Upper lobe of right lung (tissue), 1 donor: ENCODE results near the gene ZNF559. TPM values are rescaled to one million over a fixed set of nuclear protein-coding genes. Genes with fewer than 3 reads are reported as not detected.
"Not testable (repeated sequence)": the region's sequence is repeated elsewhere in the genome, so short reads cannot be mapped to it uniquely, and the experiment has no call there.

Experiments used
- ATAC-seq: fragments of 200-7000 bp; cut with Tn5 transposase; one replicate; pipeline ENCODE4 v1.9.1; 2020; ENCODE audit warnings: mild to moderate bottlenecking, moderate library complexity
- DNase-seq: peaks from one replicate; pipeline ENCODE4 v3.0.0-alpha.2; 2020
- H3K27ac ChIP-seq: fragments of 200-600 bp; one replicate; pipeline ENCODE4 v1.8.0; 2022
- H3K27me3 ChIP-seq: fragments of 200-600 bp; one replicate; pipeline ENCODE4 v1.8.0; 2022; ENCODE audit warnings: mild to moderate bottlenecking
- H3K36me3 ChIP-seq: fragments of 200-600 bp; one replicate; pipeline ENCODE4 v1.8.0; 2022
- H3K4me1 ChIP-seq: fragments of 200-600 bp; one replicate; pipeline ENCODE4 v1.8.0; 2022
- H3K4me3 ChIP-seq: fragments of 200-600 bp; one replicate; pipeline ENCODE4 v1.8.0; 2022; ENCODE audit warnings: mild to moderate bottlenecking
- H3K9me3 ChIP-seq: fragments of 200-600 bp; one replicate; pipeline ENCODE4 v1.8.0; 2022
- CTCF ChIP-seq: fragments of 200-600 bp; IDR thresholded peaks from one replicate; pipeline ENCODE4 v1.8.0; 2022; ENCODE audit warnings: antibody characterized with exemption
- intact Hi-C: fragments of 100-400 bp; cut with DNase I; formaldehyde crosslinking; loops from one replicate; pipeline ENCODE4 v1.11.0; 2022
- long read RNA-seq: library from polyadenylated mRNA; unstranded; transcript quantifications from one replicate; pipeline ENCODE4 v2.0.0, GENCODE V29; 2021
- total RNA-seq: library from RNA; stranded (reverse); fragmentation: NEBNext Ultra II Directional; extraction: Animal tissue kit (Norgen Biotek cat#: 25700); gene quantifications from one replicate; pipeline ENCODE4 v1.2.1, GENCODE V29; 2021
- donor health status: DM: no; HTN: yes; CAD: no; lungs with severe emphysema.

The ZNF559 gene
- 21.2 TPM for total RNA-seq
- long read RNA-seq, partial matches to known transcripts: 3 of 14 reads
- long read RNA-seq, other reads (novel, unspliced or antisense): 6 of 14 reads

GRCh38 chr19:9323919-9324583 lies at the start of gene ZNF559:
TSS of gene ZNF559 (plus strand) at chr19:9324179. CDS start at chr19:9338550, 14,371 bp downstream.
- ATAC-seq (peak; percentile 99), DNase-seq (peak; percentile 97)
- H3K27ac ChIP-seq: peak within 1 kb of the TSS; percentile 92
- intact Hi-C loops: no loop called here
- H3K4me1 ChIP-seq: peaks cover 6% of the 10 kb centered on the region
- H3K36me3 ChIP-seq: no peaks in the 10 kb centered on the region
- peaks cover 23% of the 10 kb centered on the region for H3K9me3 ChIP-seq
- no peaks in the 10 kb centered on the region for H3K27me3 ChIP-seq
- TF ChIP-seq CTCF: peak; percentile 42
- peak within 1 kb of the TSS; percentile 95 for H3K4me3 ChIP-seq

GRCh38 chr19:9283485-9283884 lies 40.5 kb upstream of the ZNF559 start:
- H3K4me1 ChIP-seq, intact Hi-C loops, H3K36me3 ChIP-seq, H3K27me3 ChIP-seq, ATAC-seq, H3K4me3 ChIP-seq, H3K27ac ChIP-seq, DNase-seq: not testable (repeated sequence)
- peaks cover 12% of the 10 kb centered on the region for H3K9me3 ChIP-seq

DNA sequence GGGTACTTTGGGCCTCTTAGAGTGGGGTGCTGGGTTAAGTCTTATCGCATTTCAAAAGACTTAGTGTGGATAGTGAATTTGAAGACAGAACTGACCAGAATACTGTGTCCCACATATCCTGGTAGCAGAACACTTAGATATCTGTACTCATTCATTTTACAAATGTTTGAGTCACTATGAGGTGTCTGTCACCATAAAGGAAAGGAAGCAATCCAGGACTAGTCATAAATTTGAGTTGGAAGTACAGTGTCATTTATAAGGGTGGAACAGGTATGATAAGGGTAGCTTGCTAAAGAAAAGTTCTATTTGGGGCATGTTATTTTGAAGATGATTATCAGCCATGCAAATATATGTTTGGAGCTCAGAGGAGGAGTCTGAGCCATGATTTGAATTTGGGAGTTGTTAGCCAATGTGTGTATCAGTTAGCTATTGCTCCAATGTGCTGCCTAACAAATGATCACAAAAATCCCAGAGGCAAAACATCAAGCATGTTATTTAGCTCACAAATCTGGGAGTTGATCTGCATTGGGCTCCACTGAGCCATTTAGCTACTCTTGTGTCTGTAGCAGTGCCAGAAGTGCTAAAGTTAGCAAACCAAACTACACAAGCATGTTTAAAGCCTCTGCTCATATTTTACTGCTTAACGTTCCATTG lies 34.6 kb upstream of the ZNF559 start:
- no peak for DNase-seq
- no peak for TF ChIP-seq CTCF
- Histone ChIP-seq H3K4me3 (no peak overlapping the region), H3K4me1 (no peaks in the 10 kb centered on the region), H3K9me3 (peaks cover 69% of the 10 kb centered on the region), H3K27ac (no peak overlapping the region), H3K27me3 (no peaks in the 10 kb centered on the region), H3K36me3 (no peaks in the 10 kb centered on the region)
- ATAC-seq: no peak
- intact Hi-C loops: no loop called here

GRCh38 chr19:9295411-9295849 lies 28.5 kb upstream of the ZNF559 start:
- DNase-seq (no peak), ATAC-seq (no peak)
- Histone ChIP-seq H3K36me3 (peaks cover 35% of the 10 kb centered on the region), H3K9me3 (peaks cover 95% of the 10 kb centered on the region), H3K4me3 (no peak overlapping the region), H3K4me1 (no peaks in the 10 kb centered on the region), H3K27me3 (no peaks in the 10 kb centered on the region), H3K27ac (no peak overlapping the region)
- intact Hi-C loops: no loop called here
- no peak for TF ChIP-seq CTCF

DNA sequence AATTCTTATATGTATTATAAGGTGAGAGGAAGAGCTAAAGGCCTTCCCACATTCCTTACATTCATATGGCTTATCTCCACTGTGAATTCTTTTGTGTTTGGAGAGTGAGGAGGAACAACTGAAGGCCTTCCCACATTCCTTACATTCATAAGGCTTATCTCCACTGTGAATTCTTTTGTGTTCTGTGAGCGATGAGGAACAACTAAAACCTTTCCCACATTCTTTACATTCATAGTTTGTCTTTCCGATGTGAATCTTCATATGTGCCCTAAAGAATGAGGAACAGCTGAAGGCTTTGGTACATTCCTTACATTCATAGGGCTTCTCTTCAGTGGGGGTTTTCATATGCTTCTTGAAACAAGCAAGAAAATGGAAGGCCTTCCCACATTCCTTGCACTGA lies 27.6 kb upstream of the ZNF559 start:
- TF ChIP-seq CTCF: no peak
- no peaks in the 10 kb centered on the region for H3K27me3 ChIP-seq
- peaks cover 95% of the 10 kb centered on the region for H3K9me3 ChIP-seq
- ATAC-seq (no peak), DNase-seq (no peak)
- no peak overlapping the region for H3K4me3 ChIP-seq
- H3K4me1 ChIP-seq: no peaks in the 10 kb centered on the region
- H3K27ac ChIP-seq: no peak overlapping the region
- H3K36me3 ChIP-seq: peaks cover 44% of the 10 kb centered on the region
- intact Hi-C loops: no loop called here

DNA sequence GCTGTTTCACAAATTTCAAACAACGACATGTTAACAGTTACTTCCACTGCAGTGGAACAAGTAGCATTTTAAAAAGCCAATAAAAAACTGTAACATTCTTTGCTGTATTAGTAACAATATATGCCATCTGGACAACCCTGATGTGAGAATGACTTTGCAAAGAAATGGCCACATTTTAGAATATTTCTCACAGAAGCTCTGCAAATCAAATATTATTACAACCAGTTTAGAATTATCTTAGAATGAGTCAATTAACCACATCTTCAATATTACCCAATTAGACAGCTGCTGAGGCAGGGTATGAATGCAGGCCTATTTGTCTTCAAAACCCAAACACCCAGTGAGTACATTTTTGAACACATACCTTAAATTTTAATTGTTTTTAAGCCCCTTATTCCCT lies 17.5 kb upstream of the ZNF559 start:
- peaks cover 13% of the 10 kb centered on the region for H3K4me1 ChIP-seq
- H3K4me3 ChIP-seq: no peak overlapping the region
- intact Hi-C loops: no loop called here
- H3K27me3 ChIP-seq: no peaks in the 10 kb centered on the region
- H3K36me3 ChIP-seq: peaks cover 34% of the 10 kb centered on the region
- H3K9me3 ChIP-seq: peaks cover 6% of the 10 kb centered on the region
- no peak overlapping the region for H3K27ac ChIP-seq
- no peak for TF ChIP-seq CTCF
- DNase-seq (no peak), ATAC-seq (no peak)
